HG02973 (cell line): Measurements from ENCODE around the gene HDGFL2.

Source experiments
- ATAC-seq: cut with Tn5 transposase; IDR thresholded peaks from one replicate; pipeline ENCODE4 v1.9.1; 2021; ENCODE audit warnings: moderate library complexity; ENCODE audit not compliant: unreplicated experiment

Gene HDGFL2

GRCh38 chr19:4472174-4472974 is at the start of gene HDGFL2:
HDGFL2 (plus strand) TSS chr19:4472297; CDS start chr19:4472351, 54 bp downstream.
- ATAC-seq, result no peak

- ATAC-seq, result no peak
Observed at GRCh38 chr19:4423416-4424126, 48.5 kb upstream of the HDGFL2 start.

GRCh38 chr19:4425537-4425936 is 46.6 kb upstream of the HDGFL2 start:
- no peak for ATAC-seq

- no peak for ATAC-seq
Observed at GRCh38 chr19:4428326-4428975, 43.6 kb upstream of the HDGFL2 start.

- ATAC-seq, result no peak
Observed at GRCh38 chr19:4429256-4429655, 42.8 kb upstream of the HDGFL2 start.

- no peak for ATAC-seq
Observed at GRCh38 chr19:4429771-4430171, 42.3 kb upstream of the HDGFL2 start.

- ATAC-seq, result no peak
Observed at GRCh38 chr19:4430760-4431159, 41.3 kb upstream of the HDGFL2 start.

- ATAC-seq, result no peak
Observed at GRCh38 chr19:4431296-4431695, 40.8 kb upstream of the HDGFL2 start.

GRCh38 chr19:4431808-4432674 is 40.1 kb upstream of the HDGFL2 start:
- ATAC-seq, result no peak

- ATAC-seq, result no peak
Observed at GRCh38 chr19:4432918-4433506, 39.1 kb upstream of the HDGFL2 start.

- no peak for ATAC-seq
Observed at GRCh38 chr19:4434391-4434790, 37.7 kb upstream of the HDGFL2 start.

GRCh38 chr19:4436231-4436630 is 35.9 kb upstream of the HDGFL2 start:
- ATAC-seq, result no peak

- no peak for ATAC-seq
Observed at GRCh38 chr19:4437103-4437502, 35.0 kb upstream of the HDGFL2 start.

- no peak for ATAC-seq
Observed at GRCh38 chr19:4439243-4439642, 32.9 kb upstream of the HDGFL2 start.

- ATAC-seq, result no peak
Observed at GRCh38 chr19:4441994-4442818, 29.9 kb upstream of the HDGFL2 start.

- ATAC-seq, result no peak
Observed at GRCh38 chr19:4442819-4443146, 29.3 kb upstream of the HDGFL2 start.

GRCh38 chr19:4443188-4443587 is 28.9 kb upstream of the HDGFL2 start:
- no peak for ATAC-seq

- no peak for ATAC-seq
Observed at GRCh38 chr19:4443966-4444764, 27.9 kb upstream of the HDGFL2 start.
